GM12892 (cell line): ENCODE data around the gene NPAS2.

ENCODE experiments used
- POLR2A ChIP-seq: IDR thresholded peaks from 2 replicates; pipeline ENCODE4 v1.6.1; 2011; ENCODE audit warnings: low read depth, low read length, control low read depth
- POLR2AphosphoS5 ChIP-seq: IDR thresholded peaks from 2 replicates; pipeline ENCODE4 v1.6.1; 2011; ENCODE audit warnings: low read depth, low read length, control low read depth

- TF ChIP-seq POLR2AphosphoS5 (no peak), POLR2A (no peak)
Measured at GRCh38 chr2:100824842-100825241, 4.9 kb downstream of the NPAS2 start.
